ENCODE measurements around the gene TASP1.
"Not testable (repeated sequence)": the region's sequence is repeated elsewhere in the genome, so short reads cannot be mapped to it uniquely, and the experiment has no call there.

Gene TASP1

DNA sequence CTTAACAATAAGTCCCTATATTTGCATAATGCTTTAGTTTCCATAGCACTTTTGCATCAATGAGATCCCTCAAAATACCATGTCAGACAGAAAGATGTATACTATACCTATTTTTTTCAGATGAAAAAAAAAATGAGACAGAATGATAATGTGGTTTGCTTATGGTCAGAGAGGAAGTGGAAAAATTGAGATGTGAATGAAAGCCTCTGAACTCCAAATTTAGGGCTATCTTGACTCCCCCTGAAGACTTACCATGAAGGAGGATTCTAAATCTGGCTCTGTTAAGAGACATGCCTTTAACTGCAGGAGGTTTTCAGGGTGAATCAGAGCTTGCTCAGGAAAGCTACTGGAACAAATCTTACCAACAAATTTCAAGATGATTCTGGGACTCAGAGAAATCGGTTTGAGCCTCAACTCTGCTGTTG lies 241.4 kb downstream of the TASP1 start:
- peak; percentile 20 for DNase-seq (ENCODE audit: low read depth)

DNA sequence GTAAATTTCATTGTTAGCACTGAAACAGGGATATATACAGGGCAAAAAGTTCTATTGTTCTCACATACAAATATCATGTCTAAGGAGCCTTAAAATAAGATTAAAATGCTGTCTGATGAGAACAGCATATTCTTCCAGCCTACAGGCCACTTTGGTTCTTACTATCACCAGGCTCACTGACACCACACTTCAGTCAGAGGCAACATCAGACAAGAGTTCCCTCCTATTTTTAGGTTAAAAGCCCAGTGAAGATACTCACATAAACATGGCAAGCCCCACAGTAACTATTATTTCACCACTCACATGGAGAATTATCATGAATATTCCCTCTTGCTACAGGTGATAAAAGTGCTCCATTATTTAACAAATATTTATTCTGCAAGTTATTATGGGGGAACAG lies 241.9 kb downstream of the TASP1 start:
- no peak for DNase-seq (ENCODE audit: low read depth)

DNA sequence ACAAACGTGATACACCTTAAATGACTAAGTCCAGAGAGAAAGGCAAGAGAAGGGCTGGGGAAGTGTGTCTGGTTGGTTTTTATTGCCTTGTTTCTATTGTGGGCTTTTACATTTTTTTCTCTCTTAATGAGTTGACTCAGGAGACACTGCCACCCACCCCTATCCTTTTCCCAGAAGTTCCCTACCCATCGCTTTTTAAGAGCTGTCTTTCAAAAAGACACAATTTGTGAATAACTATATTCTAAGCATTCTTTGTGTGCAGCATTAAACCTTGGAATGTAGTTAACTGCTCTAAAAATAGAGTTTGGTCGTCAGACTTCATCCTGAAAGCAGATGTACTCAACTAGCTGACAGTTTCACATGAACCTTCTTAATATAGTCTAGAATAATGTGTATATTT lies 242.7 kb downstream of the TASP1 start:
- no peak for DNase-seq (ENCODE audit: low read depth)

DNA sequence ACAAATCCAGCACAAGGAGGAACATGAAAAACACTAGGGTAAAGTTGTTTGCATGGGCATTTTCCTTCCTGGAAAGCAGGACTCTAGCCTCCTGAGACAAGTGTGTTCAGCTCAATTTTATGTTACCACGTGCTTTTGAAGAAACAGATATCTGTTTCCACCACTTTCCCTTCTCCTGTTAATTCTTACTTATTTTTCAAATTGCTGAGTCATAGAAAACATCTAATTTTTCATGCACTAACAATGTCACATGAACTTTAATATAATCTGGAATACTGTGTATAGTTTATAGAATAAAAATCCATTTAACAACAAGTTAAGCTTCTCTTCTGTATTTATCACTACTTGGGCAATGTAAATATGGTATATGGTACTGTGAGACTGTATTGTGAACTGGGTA lies 243.5 kb downstream of the TASP1 start:
- no peak for DNase-seq (ENCODE audit: low read depth)

DNA sequence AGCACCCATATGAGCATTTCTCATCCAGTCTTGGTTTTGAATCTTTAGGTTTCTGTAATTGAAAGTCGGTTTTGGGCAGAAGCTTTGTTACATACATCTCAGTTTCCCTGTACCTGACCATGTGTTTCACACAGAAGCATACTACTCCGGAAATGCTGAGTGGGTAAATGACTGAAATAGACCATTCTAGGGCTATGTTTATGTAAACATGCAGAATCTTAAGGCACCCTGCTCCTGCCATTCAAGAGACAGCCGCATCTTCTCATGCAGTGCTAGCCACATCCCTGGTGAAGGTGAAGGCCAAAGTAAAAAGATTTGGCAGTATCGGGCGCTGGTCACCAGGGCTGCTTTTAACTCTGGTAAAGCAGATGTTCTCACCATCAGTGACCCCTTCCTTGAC lies 246.3 kb downstream of the TASP1 start:
- no peak for DNase-seq (ENCODE audit: low read depth)

DNA sequence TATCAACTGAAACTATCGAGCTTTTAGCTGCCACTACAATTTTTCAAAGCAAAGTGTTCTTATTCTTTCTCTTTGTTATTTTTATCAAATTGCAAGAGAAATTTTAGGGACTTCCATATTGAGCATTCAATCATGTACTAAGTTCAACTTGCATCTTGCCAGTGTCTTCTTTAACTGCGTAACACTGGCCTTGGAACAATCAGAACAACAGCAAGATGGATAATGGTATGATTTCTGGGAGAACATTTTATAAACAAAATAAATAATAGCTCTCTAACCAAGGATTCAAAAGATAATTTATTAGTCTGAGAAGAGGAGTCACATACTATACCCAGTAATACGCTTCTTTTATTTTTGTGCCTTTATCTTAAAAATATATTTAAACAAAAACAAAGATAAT lies 249.6 kb downstream of the TASP1 start:
- no peak for DNase-seq (ENCODE audit: low read depth)

DNA sequence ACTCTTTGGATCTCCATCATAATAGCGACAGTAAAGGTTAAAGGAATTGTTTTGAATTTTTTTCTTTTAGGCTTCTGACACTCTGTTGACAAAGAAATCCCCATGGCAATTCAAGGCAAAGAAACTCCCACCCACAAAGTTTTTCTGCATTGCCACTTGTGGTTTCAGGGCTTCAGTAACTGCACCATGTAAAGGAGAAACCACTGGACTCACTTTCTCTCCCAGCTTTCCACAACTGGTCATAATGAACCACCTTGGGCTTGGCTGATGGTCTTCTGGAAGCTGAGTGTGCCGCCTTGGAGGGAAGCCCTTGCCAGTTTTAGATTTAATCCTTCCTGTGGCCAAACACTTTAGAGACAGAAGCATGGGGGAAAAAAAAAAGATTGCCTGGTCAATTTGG lies 254.6 kb downstream of the TASP1 start:
- DNase-seq (ENCODE audit: low read depth) = no peak

DNA sequence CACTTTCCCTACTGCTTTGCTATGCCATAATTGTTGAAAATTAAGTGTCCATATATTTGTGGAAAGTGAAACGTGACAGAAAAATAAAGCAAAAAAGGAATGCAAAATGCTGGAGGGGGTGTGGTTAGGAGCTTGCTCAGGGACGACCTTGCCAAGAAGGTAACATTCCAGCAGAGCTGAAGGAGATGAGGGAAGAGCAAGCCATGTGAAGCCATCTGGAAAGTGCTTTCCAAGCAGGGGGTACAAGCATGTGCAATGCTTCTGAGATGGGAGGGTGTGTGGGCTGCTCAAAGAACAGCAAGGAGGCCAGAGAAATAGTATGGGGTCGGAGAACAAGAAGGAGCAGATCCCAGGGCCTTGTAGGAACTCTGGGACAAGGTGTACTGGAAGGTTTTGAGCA lies 255.9 kb downstream of the TASP1 start:
- no peak for DNase-seq (ENCODE audit: low read depth)

DNA sequence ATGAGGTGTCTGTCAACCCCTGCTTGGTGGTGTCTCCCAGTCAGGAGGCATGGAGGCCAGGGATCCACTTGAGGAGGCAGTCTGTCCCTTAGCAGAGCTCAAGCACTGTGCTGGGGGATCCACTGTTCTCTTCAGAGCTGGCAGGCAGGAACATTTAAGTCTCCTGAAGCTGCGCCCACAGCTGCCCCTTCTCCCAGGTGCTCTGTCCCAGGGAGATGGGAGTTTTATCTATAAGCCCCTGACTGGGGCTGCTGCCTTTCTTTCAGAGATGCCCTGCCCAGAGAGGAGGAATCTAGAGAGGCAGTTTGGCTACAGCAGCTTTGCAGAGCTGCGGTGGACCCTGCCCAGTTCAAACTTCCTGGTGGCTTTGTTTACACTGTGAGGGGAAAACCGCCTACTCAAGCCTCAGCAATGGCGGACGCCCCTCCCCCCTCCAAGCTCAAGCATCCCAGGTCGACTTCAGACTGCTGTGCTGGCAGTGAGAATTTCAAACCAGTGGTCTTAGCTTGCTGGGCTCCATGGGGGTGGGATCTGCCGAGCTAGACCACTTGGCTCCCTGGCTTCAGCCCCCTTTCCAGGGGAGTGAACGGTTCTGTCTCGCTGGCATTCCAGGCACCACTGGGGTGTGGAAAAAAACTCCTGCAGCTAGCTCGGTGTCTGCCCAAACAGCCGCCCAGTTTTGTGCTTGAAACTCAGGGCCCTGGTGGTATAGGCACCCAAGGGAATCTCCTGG lies 258.1 kb downstream of the TASP1 start:
- DNase-seq (ENCODE audit: low read depth) = not testable (repeated sequence)

DNA sequence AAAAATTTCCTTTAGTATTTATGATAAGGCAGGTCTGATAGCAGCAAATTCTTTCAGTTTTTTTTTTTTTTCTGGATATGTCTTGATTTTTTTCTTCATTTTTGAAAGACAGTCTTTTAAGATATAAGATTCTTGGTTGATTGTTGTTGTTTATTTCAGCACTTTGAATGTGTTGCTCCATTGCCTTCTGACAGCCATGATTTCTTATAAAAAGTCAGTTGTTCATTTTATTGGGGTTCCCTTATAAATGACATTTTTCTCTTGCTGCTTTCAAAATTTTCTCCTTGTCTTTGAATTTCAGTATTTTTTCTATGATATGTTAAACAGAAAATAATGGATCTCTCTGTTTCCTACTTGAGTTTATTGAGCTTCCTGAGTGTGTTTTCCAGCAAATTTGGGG lies 265.3 kb downstream of the TASP1 start:
- DNase-seq (ENCODE audit: low read depth) = no peak

DNA sequence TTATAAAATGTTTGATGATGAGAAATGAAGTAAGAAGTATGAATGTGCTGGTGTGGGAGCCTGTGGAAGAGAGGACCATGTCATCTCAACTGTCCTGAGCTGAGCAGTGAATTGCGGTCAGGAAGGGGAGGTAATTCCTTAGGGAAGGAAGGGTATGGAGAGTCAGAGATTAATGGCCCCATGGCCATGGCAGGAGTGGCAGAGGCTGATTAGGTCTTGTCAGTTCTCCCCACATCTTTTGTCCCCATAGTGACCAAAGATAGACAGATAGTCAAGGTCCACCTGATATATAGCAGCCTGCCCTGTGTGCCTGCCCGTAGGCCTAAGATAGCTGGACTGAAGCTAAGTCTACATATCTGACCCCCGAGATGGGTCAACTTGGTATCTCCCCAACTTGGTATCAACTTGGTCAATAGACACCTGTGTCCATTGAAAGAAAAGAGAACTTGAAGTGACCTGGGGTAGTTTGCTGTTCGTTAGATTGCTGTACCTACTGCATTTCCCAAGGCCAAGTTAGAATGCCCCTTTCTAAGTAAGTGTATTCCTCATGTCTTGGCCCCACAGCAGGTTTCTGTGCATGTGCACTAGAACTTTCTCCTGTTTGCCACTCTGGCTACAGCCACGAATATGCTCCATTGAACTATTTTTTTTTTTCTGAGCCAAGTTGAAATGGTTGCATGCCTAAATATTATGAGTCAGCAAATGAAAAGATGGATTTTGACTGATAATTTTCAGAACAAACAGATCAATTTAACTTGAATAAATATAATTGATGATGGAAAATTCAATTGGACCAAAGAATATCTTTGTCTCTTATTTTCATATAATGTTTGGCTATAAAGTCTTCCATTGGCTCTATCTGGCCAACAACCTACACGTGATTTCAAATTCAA lies 274.2 kb downstream of the TASP1 start:
- DNase-seq (ENCODE audit: low read depth) = no peak

DNA sequence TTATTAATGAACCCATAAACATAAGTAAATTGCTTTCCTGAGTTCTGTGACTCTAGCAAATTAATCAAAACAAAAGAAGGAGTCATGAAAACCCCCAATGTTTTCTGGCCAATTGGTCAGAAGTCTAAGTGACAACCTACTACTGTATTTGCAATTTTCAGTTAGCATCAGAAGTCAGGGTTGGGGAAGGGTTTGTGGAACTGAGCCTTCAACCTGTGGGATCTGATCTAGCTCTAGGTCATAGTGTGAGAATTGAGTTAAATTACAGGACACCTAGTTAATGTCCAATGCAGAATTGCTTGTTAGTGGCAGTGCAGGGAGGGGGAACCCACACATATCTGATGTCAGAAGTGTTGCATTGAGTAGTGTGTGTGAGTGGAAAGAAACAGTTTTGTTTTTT lies 275.3 kb downstream of the TASP1 start:
- no peak for DNase-seq (ENCODE audit: low read depth)

DNA sequence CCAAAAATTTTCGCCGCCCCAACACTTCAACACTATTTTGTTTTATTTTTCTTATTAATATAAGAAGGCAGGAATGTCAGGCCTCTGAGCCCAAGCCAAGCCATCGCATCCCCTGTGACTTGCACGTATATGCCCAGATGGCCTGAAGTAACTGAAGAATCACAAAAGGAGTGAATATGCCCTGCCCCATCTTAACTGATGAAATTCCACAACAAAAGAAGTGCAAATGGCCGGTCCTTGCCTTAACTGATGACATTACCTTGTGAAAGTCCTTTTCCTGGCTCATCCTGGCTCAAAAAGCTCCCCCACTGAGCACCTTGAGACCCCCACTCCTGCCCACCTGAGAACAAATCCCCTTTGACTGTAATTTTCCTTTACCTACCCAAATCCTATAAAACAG lies 276.6 kb downstream of the TASP1 start:
- DNase-seq (ENCODE audit: low read depth) = not testable (repeated sequence)

DNA sequence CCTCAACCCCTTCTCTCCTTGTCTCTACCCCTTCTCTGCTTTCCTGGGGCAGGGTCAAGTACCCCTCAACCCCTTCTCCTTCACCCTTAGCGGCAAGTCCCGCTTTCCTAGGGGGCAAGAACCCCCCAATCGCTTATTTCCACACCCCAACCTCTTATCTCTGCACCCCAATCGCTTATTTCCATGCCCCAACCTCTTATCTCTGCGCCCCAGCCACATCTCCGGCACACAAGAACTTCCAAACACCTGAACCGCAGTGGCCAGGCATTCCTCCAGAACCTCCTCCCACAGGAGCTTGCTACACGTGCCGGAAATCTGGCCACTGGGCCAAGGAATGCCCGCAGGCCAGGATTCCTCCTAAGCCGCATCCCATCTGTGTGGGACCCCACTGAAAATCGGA lies 279.8 kb downstream of the TASP1 start:
- DNase-seq (ENCODE audit: low read depth) = not testable (repeated sequence)

DNA sequence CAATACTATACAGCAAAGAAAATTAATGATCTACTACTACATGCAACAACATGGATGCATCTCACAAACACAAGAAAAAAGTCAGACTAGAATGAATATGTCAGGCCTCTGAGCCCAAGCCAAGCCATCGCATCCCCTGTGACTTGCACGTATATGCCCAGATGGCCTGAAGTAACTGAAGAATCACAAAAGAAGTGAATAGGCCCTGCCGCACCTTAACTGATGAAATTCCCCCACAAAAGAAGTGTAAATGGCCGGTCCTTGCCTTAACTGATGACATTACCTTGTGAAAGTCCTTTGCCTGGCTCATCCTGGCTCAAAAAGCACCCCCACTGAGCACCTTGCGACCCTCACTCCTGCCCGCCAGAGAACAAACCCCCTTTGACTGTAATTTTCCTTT lies 280.9 kb downstream of the TASP1 start:
- DNase-seq (ENCODE audit: low read depth) = not testable (repeated sequence)

DNA sequence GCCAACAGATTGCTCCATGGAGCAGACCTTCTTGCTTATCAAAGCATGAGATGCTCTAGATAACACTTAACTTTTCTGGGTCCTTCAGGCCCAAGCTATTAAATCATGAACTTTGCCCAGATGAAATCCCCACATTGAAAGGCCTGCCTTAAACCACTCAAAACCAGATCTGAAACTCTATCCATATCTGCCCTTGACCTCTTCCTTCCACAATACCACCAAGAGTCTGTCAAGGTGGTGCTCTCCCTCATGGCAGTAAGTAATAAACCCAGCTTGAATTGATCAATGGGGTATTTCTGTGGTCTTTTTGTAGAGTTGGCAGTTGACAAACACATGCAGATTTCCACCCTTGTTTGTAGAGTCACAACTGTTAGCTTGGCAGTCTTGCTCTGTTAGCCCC lies 282.1 kb downstream of the TASP1 start:
- no peak for DNase-seq (ENCODE audit: low read depth)

DNA sequence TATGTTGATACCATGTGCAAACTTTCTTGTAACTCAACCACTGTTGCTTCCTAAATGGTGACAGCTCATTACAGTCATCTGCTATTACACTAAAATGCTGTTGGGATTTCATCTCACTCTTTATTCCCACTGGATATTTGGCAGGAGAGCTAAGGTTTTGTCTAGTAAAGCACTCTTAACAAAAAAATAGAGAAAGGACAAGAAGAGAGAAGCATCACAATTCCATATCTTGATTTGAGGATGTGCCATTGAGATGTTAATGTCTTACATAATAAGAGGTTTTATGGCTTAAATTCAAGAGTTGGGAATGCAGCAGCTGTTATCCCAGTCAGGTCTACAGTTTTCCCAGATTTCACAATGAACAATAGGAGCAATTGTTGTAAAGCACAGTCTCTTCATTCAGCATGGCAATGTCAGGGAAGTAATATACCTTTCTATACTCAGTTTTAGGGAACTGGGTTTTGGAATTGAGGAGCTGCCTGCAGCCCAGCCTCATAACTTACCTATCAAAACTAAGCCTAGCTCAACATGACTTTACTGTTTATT lies 282.7 kb downstream of the TASP1 start:
- no peak for DNase-seq (ENCODE audit: low read depth)

DNA sequence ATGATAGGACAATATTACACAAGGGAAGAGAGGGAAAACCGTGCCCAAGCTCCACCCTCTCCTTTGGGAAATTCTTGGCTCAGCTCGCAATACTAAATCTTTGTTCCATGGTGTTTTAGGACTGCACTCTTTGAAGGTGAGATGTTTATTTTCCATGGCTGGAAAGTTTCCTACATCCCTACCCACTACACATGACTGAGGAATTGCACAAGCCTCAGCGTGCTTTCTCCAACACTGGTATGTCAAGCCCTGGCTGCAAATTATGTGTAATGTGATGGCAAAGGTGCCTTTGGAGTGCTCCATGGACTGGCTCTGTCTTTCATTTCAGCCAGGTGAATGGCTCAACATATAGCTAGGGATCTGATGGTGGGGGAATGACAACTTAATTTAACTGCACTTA lies 283.3 kb downstream of the TASP1 start:
- no peak for DNase-seq (ENCODE audit: low read depth)

DNA sequence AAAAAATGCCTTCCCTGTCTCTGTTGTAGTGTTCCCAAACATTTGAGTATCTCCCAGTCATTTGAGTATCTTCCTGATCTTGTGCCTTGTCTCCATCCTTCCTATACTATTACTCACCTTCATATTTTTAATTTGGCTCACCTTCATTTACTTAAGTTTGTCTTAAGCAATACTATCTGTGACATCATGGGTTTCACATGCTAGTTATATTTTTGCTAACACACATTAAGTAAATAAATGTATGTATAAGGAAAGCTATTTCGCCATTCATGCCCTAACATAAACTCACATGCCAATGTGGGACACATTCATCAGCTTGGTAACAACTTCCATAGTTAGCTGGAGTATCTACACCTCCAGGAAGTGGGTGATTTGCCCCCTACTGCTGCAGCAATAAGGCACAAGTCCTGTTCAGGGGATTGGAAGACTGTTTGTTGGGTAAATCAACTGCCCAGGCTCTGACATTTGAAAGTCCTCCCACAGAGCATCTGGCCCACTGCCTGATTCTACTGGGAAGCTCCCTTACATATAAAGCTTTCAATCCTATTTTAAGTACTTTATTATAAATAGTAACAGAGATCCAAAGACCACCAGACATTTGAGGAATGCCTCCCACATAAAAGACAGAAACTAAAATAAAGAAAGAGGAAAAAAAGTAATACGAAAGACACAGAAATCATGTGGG lies 285.3 kb downstream of the TASP1 start:
- no peak for DNase-seq (ENCODE audit: low read depth)

DNA sequence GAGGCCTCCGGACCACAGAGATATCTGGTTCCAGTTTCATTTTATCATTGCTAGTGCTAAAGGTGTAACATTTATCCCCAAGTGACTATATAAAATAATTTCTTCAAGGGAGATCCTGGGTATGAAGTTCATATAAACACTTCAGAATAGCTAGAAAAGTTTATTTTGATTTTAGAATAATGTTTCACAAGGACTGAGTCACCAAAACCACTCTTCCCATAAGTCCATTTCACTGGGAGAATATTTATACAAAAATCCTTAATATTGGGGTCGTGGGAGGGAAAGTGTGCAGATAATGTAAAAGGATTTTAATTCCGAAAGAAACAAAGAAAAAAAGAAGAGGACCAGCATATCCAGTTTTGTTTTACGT lies 289.5 kb downstream of the TASP1 start:
- no peak for DNase-seq (ENCODE audit: low read depth)

DNA sequence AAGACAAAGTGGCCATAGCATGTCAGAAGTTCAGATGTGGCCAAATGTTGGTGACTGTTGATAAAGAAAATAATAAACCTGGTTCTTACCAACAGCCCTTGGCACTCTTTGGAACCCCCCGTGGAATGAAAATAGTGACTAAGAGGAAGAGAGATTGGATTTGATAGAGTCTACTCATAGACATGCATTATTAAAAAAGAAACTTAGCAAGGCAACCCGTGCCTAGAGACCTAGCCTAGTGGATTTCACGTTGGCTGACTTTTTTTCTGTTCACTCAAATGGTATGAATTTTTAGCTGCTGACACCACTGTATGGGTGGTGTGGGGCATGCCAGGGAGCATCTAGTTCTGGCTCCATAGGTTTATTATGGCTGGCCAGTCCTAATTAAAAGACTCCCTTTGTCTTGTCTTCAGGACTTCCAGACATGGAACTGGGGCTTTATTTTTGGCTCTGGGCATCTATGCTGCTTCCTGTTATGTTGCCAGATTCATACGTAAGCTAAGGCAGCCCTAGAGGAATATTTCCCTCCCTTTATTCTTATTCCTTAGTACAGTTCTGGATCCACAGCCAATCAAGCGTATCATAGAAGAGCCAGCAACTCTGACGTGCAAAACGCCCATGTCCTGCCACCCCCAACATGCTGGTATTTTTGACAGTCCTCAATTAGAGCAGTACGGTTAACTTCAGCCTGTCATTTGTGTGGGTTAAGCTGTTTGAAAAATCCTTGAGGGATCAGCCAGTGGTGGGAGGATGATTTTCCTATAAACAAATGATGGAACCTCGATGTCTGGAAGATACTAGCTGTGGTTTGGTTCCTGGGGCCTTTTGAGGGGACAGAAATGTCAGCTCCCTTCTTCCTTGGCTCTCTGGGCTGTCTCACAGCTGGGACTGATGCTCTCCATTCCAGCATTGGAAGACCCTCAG lies 290.2 kb downstream of the TASP1 start:
- no peak for DNase-seq (ENCODE audit: low read depth)

DNA sequence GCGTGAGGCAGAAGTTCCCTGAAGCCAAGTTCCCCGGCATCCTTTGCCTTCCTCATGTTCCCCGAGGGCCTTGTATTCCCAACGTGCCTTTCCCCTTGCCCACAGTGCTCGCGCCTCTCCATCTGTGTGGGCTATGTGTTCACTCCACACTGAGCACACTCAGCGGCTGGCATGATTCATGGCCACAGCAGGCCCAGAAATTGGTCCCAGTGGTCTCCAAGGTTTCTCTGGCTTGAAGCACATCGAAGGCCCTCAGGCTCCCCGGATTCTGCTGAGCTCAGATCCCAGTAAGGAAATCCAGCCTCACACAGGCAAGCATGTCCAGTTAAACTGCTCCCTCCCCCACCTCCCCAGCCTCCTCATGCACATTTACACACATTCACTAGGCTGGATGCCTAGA lies 294.1 kb downstream of the TASP1 start:
- DNase-seq (ENCODE audit: low read depth) = peak; percentile 43

Measured in stromal cell of bone marrow (primary cell).